Right lung (tissue), 5 donors: ENCODE results near the gene PRKCE. TPM values are rescaled to one million over a fixed set of nuclear protein-coding genes. Genes with fewer than 3 reads are reported as not detected.
A peak's percentile ranks its signal among the peaks of the same experiment; 100 is the strongest.

Source experiments
- DNase-seq, 2 donors: peaks; one replicate each; pipeline ENCODE4 v3.0.0-alpha.2; 2013
- polyA plus RNA-seq, 5 donors: library from polyadenylated mRNA; unstranded; fragments of 120-200 nt; gene quantifications; one replicate each; pipeline versions ENCODE4 v1.2.1 to v1.2.3, GENCODE V29; 2013; ENCODE audit warnings: inconsistent platforms in 1 of 5, low replicate concordance in 1 of 5; ENCODE audit not compliant: insufficient read length in 5 of 5, insufficient read depth in 1 of 5

Gene PRKCE
- polyA plus RNA-seq, 5 donors = 12.5 to 14.5 (median 12.8) TPM

- DNase-seq = no peak
Observed at GRCh38 chr2:46144133-46144800, 492.8 kb downstream of the PRKCE start.

DNA sequence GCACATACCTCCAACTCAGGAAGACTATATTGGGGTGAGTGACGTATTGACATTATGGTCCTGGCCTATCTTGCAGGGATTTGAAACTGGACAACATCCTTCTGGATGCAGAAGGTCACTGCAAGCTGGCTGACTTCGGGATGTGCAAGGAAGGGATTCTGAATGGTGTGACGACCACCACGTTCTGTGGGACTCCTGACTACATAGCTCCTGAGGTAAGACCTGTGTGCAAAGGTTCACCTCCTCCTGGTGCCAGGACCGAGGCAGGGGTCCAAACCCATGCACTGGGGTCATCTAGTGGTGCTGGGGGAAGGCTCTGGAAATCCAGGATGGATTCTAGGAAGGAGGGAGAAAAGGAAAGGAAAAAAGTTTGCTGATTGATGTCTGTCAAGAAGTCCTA, 493.5 kb downstream of the PRKCE start:
- DNase-seq = no peak

GRCh38 chr2:46145840-46146239, 494.4 kb downstream of the PRKCE start:
- no peak for DNase-seq

DNA sequence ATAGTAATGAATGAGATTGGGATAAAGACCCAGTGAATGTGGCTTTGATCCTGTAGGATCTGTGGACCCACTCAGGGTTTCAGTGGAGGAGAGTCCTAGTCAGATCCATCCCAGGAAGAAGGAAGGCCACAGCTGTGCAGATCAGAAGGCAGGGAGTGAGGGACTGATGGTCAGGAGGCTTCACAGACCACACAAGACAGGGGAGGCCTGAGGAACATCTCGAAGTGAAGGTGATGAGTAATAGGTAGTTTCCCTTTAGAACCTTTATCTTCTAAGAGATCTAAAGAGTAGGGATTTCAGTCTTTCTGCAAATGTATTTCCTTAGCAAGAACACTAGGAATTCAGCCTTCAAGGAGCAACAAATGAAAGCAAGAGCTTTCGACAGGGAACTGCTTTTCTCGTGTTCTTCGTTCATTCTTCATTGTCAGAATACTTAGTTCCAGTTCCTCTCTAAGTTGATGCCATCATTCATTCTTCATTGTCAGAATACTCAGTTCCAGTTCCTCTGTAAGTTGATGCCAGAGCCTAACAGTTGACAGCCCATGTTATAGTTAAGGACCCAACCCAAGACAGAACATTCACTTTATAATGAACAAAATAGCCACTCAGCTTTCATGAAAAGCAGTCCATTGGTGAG, 495.5 kb downstream of the PRKCE start:
- DNase-seq = no peak

DNA sequence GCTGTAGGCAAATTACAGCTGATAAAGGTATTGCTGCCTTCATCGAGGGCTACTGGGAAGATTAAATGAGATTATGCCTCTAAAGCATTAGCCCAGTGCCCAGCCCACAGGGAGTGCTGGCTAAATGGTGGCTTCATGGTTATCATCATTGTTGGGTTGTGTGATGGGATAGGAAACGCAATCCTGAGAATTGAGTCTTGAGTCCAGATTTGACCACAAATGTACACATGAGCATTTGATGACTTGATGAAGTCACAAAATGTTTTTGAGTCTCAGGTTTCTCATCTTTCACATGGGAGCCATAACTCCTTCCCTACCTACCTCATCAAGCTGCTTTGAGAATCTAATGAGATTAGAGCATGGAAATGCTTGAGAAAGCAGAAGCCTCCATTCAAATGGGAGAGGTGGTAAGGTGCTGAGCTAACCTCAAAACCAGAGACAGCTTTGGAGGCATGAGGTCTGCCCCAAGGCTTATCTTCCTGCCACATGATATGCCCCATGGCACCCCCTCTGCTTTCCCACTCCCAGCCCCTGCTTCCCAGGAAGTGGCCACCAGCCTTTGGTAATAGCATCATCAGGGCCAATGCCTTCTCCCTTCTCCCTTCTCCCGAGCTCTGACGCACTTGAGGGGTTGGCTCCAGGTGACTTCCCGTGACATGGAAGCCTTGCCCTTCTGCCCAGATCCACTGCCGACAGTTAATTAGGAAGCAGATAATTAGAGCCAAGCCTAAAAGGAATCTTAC, 496.3 kb downstream of the PRKCE start:
- DNase-seq = no peak

- DNase-seq = no peak
Observed at GRCh38 chr2:46148369-46148736, 496.9 kb downstream of the PRKCE start.

GRCh38 chr2:46150445-46150955, 499.0 kb downstream of the PRKCE start:
- DNase-seq = no peak

DNA sequence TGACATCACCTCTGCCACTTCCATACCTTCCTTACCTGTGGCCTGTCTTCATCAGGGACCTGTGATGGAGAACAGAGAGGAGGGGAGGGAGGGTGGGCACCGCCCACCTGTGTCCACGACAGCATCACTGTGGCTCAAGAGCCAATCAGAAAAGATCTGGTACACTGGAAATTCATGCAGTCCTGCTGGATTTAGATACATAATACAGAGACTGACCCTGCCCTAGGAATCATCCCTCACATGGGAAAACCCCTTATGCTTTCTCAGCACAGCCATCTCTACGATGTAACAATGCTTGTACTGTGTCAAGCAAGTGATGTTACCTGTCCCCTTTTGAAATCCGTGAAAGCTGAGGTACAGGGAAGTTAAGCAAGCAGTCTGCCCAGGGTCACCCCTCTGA, 500.1 kb downstream of the PRKCE start:
- no peak for DNase-seq

DNA sequence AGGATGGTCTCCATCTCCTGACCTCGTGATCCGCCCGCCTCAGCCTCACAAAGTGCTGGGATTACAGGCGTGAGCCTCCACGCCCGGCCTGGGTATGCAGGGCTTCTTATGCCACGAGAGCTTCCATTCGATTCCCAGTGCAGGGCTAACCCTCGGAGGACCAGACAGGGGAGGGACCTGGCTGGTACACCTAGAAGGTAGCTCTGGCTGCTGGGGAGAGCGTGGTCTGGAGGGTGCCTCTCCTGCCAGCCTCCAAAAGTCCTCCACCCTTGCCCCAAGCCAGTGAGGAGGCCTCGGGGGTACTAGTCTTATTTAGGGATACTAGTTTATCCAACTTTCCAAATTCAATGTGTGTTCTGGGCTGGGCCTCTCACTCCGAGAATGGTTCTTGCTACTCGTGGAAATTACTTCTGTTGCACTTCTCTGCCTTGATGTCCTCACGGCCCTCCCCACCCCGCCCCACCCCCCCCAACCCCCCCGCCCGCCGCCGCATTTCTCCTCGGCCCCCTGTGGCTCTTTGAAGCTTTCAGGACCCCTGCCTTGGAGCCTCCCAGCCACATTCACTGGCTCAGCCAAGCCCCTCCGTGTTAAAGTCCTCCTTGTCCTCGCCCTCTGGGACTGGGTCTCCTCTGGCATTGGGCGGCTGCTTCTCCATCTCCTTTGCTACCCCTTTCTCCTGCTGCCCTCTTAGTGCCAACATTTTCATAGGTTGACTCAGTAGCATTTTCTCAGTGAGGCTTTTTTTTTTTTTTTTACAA, 502.7 kb downstream of the PRKCE start:
- DNase-seq = no peak

DNA sequence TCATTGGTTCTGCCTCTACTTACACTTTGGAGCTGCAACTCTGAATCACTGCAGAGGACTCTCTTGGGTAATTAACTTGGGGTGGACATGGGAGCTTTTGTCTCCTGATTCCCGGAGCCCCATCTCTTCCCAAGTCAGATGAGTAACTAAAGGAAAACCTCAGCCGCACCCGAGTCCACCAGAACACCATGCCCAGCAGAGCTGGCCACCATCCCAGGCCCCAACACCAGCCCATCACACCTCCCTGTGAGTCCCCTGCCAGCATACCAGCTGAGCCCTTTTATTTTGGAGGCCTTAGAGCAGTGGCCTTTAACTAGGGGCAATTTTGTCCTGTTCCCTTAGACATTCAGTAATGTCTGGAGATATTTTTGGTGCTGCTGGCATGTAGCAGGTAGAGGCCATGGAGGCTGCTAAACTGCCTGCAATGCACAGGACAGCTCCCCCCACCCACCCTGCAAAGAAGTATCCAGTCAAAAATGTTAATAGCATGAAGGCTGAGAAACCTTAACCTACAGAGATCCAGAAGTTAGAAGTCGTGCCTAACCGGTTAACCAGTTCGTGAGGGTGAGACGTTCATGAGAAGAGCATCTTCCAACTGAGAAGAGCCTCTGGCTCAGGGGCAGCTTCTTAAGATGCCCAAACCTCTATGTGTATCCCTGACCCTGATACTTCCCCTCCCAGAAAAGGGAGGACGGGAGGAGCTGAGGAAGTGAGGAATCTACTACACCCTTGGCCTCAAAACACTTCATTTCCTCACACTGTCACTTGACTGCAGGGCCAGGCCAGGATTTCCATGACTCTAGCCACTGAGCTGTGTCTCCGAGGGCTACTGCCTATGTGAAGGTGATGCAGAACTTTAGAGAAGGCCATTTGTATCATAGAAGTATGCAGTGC, 505.8 kb downstream of the PRKCE start:
- DNase-seq = no peak

GRCh38 chr2:46157966-46158310, 506.5 kb downstream of the PRKCE start:
- no peak for DNase-seq

DNA sequence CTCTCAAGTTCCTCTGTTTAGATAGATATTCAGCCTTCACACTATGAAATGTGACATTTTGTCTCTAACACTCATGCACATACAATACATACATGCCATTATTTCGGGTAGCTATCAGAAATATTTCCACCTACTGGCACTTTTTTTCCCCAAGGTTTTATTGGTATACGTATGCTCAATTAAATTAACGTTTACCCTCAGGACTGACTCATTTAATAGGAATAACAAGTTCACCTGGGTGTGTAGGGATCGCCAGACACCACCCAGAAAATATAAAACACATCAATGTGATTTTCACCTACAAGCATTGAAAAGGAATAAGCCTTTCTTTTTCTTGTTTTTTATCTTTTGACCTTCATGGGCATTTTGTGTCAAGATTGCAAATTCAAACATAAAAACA, 507.2 kb downstream of the PRKCE start:
- DNase-seq = no peak

DNA sequence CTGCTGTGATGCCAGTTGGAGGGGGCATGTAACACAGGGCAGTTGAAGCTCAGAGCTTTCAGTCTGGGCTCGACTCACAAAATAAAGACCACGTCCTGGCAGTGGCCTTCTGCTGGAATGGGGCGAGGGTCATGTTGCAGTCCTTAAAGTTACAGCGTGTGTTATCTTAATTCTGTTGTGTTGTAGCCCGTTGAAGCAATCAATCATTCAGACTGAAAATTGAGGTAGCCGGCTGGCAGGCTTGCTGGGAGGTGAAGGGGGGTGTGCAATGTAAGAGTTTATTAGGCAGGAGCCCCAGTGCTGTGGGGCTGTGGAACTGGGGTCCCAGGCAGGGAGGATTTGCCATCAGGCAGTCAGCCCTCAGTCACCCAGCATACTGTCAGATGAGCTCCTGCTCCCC, 508.9 kb downstream of the PRKCE start:
- no peak for DNase-seq

DNA sequence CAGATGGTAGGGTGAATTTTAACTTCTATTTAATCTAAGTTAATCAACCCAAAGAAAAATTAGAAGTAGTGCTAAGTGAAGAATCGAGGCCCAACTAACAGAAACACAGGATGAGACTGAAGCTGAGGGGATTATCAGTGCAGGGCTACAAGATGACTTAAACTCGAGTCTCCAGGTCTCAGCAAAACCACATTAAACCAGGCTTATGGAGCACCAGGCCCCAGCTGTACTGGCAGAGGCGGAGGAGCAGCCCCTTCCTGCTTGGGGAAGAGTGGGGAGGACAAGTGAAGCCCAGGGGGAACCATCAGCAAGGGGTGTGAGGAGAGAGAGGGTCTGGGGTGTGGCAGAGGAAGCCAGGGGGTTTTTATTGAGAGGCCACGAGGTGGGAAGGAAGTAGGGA, 509.8 kb downstream of the PRKCE start:
- DNase-seq = no peak

- no peak for DNase-seq
Observed at GRCh38 chr2:46161911-46162310, 510.4 kb downstream of the PRKCE start.

GRCh38 chr2:46162329-46163097, 511.0 kb downstream of the PRKCE start:
- no peak for DNase-seq

DNA sequence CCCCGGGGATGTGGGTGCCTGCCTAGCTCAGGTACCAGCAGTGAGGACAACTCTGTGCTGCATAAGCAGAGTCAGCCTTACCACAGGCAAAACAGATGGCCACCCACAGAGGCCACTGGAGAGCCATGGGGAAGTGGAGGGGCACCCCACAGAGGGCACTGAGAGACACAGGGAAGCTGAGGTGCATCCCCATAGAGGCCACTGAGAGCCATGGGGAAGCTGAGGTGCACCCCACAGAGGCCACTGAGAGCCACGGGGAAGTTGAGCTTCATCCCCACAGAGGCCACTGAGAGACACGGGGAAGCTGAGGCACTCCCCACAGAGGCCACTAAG, 511.6 kb downstream of the PRKCE start:
- DNase-seq = no peak

GRCh38 chr2:46163804-46164528, 512.5 kb downstream of the PRKCE start:
- DNase-seq = no peak

GRCh38 chr2:46164529-46165301, 513.2 kb downstream of the PRKCE start:
- peak in 1 of 2 donors; percentile 54 for DNase-seq
